ENCODE results near the gene GAREM1.

DNA sequence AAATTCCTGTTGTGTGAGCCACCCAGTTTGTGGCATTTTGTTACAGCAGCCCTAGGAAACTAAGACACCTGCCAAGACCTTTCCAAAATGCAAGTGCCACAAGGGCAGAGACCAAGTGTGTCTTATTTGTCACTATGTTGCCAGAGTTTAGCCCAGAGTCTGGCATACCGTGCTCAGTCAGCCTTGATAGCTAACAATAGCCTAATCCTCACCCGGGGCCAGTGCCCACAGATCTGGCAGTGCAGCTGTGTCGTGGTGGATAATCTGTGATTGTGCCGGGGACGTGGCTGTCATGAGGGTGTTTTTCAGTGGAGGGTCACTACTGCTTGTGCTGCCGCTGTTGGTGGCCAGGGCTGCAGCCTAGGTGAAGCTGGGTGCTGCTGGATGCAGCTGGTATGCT lies 227.3 kb downstream of the GAREM1 start:
- TF ChIP-seq, protein P1, sequence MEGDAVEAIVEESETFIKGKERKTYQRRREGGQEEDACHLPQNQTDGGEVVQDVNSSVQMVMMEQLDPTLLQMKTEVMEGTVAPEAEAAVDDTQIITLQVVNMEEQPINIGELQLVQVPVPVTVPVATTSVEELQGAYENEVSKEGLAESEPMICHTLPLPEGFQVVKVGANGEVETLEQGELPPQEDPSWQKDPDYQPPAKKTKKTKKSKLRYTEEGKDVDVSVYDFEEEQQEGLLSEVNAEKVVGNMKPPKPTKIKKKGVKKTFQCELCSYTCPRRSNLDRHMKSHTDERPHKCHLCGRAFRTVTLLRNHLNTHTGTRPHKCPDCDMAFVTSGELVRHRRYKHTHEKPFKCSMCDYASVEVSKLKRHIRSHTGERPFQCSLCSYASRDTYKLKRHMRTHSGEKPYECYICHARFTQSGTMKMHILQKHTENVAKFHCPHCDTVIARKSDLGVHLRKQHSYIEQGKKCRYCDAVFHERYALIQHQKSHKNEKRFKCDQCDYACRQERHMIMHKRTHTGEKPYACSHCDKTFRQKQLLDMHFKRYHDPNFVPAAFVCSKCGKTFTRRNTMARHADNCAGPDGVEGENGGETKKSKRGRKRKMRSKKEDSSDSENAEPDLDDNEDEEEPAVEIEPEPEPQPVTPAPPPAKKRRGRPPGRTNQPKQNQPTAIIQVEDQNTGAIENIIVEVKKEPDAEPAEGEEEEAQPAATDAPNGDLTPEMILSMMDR (IDR thresholded peaks at IDR 0.05; ENCODE audit: low read depth, low read length), result no peak
- no peak for TF ChIP-seq POLR2A (IDR thresholded peaks at IDR 0.05; ENCODE audit: extremely low read depth, insufficient read length)

All from NB4 (cell line).